RWPE1 (cell line): Measurements from ENCODE around the gene TPCN2.

Experiments used
- CTCF ChIA-PET: fragments of 350-600 bp; sonication (Branson Sonifier 250); formaldehyde crosslinking; extraction: SDS; loops from one replicate; lab custom pipeline; 2021; lab: Yijun Ruan, JAX
- POLR2A ChIA-PET: fragments of 400-600 bp; formaldehyde crosslinking; extraction: SDS; loops from one replicate; lab custom pipeline; 2020; ENCODE audit warnings: antibody characterized with exemption; ENCODE audit not compliant: low non-redundant PET; lab: Yijun Ruan, JAX
- DNase-seq: peaks from one replicate; pipeline ENCODE4 v3.0.0; 2012; ENCODE audit warnings: low spot score
- H3K27ac ChIP-seq: fragments of 450-650 bp; 2 replicates; pipeline ENCODE4 v1.5.1; 2017
- CTCF ChIP-seq: fragments of 450-650 bp; conservative IDR thresholded peaks from 2 replicates; pipeline ENCODE4 v1.5.1; 2017; ENCODE audit warnings: low read depth, mild to moderate bottlenecking

Gene TPCN2

GRCh38 chr11:69160296-69161116 lies 111.8 kb downstream of the TPCN2 start:
- no peak overlapping the region for H3K27ac ChIP-seq
- DNase-seq, result no peak
- ChIA-PET CTCF (no interaction called here), POLR2A (no interaction called here)
- TF ChIP-seq CTCF, result no peak

DNA sequence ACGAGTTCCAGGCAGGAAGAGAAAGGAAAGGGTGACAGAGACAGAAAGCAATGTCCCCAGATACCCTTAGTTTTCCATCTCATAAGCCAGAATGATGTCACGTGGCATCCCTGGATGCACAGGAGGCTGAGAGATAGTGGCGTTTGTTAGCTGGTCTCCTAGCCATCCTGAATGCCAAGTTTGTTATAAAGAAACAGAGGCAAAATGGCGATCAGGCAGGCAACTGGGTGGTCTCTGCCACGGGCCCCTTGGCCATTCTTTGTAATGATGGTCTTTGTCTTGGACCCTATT lies 112.3 kb downstream of the TPCN2 start:
- TF ChIP-seq CTCF, result no peak
- no peak for DNase-seq
- ChIA-PET POLR2A (no interaction called here), CTCF (interaction anchor here (0.7 kb wide), 1 partner anchor 12 kb away, joined by 4 read pairs; no protein-coding TSS in a partner anchor)
- H3K27ac ChIP-seq, result no peak overlapping the region

DNA sequence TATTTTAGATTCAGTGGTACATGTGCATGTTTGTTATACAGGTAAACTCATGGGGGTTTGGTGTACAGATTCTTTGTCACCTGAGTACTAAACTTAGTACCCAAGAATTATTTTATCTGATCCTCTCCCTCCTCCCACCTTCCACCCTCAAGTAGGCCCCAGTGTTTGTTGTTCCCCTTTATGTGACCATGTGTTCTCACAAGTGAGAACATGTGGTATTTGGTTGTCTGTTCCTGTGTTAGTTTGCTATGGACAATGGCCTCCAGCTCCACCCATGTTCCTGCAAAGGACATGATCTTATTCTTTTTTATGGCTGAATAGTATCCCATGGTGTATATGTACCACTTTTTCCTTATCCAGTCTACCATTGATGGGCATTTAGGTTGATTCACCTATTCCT lies 113.8 kb downstream of the TPCN2 start:
- no peak for TF ChIP-seq CTCF
- ChIA-PET POLR2A (no interaction called here), CTCF (interaction anchor here (0.6 kb wide), 1 partner anchor 805 kb away, joined by 5 read pairs; no protein-coding TSS in a partner anchor)
- no peak overlapping the region for H3K27ac ChIP-seq
- no peak for DNase-seq

- TF ChIP-seq CTCF, result no peak
- POLR2A ChIA-PET, result no interaction called here
- no peak for DNase-seq
- H3K27ac ChIP-seq, result no peak overlapping the region
- CTCF ChIA-PET, result no interaction called here
Measured at GRCh38 chr11:69163842-69164241, 115.1 kb downstream of the TPCN2 start.

GRCh38 chr11:69164824-69165223 lies 116.1 kb downstream of the TPCN2 start:
- no peak for TF ChIP-seq CTCF
- CTCF ChIA-PET, result no interaction called here
- POLR2A ChIA-PET, result no interaction called here
- DNase-seq, result no peak
- no peak overlapping the region for H3K27ac ChIP-seq

DNA sequence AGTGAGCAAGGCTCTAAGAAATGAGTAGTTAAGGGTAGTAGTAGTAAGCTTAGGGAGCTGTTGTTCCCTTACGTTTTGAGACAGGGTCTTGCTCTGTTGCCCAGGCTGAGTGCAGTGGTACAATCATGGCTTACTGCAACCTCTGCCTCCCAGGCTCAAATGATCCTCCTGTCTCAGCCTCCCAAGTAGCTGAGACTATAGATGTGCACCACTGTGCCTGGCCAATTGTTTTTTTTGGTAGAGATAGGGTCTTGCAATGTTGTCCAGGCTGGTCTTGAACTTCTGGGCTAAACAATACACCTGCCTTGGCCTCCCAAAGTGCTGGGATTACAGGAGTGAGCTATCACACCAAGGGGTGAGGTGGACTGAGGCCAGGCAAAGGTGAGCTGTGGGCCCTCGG lies 117.0 kb downstream of the TPCN2 start:
- no peak for TF ChIP-seq CTCF
- POLR2A ChIA-PET, result no interaction called here
- no peak overlapping the region for H3K27ac ChIP-seq
- CTCF ChIA-PET, result interaction anchor here (1.2 kb wide), 1 partner anchor 9 kb away, joined by 3 read pairs; no protein-coding TSS in a partner anchor
- DNase-seq, result no peak
